Suprapubic skin (tissue), 4 donors: ENCODE measurements around the gene EVX1. TPM values are rescaled to one million over a fixed set of nuclear protein-coding genes. Genes with fewer than 3 reads are reported as not detected.

ENCODE experiments used
- DNase-seq, 2 donors: peaks; one replicate each; pipeline ENCODE4 v3.0.0-alpha.2; 2019; ENCODE audit warnings: low spot score in 2 of 2
- H3K27ac ChIP-seq: fragments of 200-600 bp; sonication (generic); one replicate; pipeline ENCODE4 v1.5.1; 2019
- H3K27me3 ChIP-seq: fragments of 200-600 bp; sonication (generic); one replicate; pipeline ENCODE4 v1.5.1; 2019
- H3K36me3 ChIP-seq: fragments of 200-600 bp; sonication (generic); one replicate; pipeline ENCODE4 v1.5.1; 2019
- H3K4me1 ChIP-seq: fragments of 200-600 bp; sonication (generic); one replicate; pipeline ENCODE4 v1.5.1; 2019
- H3K4me3 ChIP-seq: fragments of 200-600 bp; sonication (generic); one replicate; pipeline ENCODE4 v1.5.1; 2019; ENCODE audit warnings: mild to moderate bottlenecking
- H3K9me3 ChIP-seq: fragments of 200-600 bp; sonication (generic); one replicate; pipeline ENCODE4 v1.5.1; 2019
- EP300 ChIP-seq: sonication (generic); formaldehyde crosslinking; IDR thresholded peaks from one replicate; pipeline ENCODE4 v1.6.1; 2017; ENCODE audit warnings: antibody characterized with exemption
- POLR2A ChIP-seq, 2 donors: fragments of 450-650 bp; IDR thresholded peaks; one replicate each; pipeline ENCODE4 v1.6.1; 2017; ENCODE audit warnings: antibody characterized with exemption in 2 of 2, mild to moderate bottlenecking in 2 of 2, moderate library complexity in 2 of 2
- POLR2AphosphoS5 ChIP-seq, 3 donors: sonication (generic); formaldehyde crosslinking; IDR thresholded peaks; one replicate each; pipeline ENCODE4 v1.6.1; 2017; ENCODE audit warnings: antibody characterized with exemption in 3 of 3
- WGBS: methylation state at CpG from one replicate; pipeline ENCODE4 v1.1.5; 2018; 5-methylcytosine and 5-hydroxymethylcytosine counted together
- total RNA-seq, 4 donors: library from RNA; depleted of rRNA; stranded (reverse); fragments of >200 nt; gene quantifications; one replicate each; pipeline ENCODE4 v1.1.0, GENCODE V29; 2016
- TF ChIP-seq, protein P1 (sequence below), 2 donors: fragments of 200-600 bp in 1 of 2; fragments of 450-650 bp in 1 of 2; sonication (generic) in 1 of 2; IDR thresholded peaks; one replicate each; pipeline ENCODE4 v1.5.1; 2016 to 2019; ENCODE audit warnings: antibody characterized with exemption in 2 of 2, mild to moderate bottlenecking in 1 of 2, moderate library complexity in 1 of 2

Gene EVX1
- total RNA-seq, 4 donors from 2014 or later, result not detected

DNA sequence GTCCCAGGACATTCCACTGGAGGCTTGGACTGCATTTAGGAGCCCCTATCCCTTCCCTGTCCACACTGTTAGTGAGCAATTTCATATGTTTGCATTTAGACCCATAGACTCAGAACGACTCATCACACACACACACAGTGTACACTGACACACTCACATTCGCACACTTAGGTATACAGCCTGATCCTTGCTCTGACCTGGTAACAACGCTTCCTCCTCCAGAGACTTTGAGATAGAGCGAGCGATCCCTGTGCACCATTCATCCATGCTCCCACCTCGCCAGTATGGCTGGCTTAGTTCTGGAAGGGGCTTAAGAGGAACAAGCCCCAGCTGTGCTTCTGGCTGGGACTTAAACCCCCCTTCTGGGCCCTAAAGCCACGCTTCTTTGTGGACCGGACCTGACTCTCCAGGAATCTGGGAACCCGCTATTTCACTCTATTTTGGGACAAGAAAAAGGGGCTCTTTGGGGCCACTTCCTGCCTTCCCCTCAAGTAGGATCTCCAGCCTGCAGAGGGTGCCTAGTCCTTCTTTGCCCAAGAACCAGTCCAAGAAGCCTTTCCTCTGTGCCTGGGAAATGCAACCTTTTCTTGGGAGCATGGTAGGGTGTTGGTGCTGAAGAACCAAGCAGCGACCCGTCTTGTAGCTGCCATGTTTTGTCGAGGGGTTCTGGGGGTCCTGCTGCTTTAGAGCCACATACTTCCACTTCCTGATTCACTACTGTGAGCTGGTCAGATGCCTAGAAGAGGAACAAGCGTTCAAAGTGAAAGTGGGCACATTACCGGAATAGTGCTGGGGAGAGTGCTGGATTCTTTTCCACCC, 41.6 kb upstream of the EVX1 start:
- WGBS, result 24% methylated on average over 12 of the region's 14 CpGs
- peaks cover 55% of the 10 kb centered on the region for H3K4me1 ChIP-seq
- TF ChIP-seq POLR2AphosphoS5 (IDR thresholded peaks at IDR 0.05) (no peak), EP300 (no peak), POLR2A (IDR thresholded peaks at IDR 0.05) (no peak)
- TF ChIP-seq, protein P1, sequence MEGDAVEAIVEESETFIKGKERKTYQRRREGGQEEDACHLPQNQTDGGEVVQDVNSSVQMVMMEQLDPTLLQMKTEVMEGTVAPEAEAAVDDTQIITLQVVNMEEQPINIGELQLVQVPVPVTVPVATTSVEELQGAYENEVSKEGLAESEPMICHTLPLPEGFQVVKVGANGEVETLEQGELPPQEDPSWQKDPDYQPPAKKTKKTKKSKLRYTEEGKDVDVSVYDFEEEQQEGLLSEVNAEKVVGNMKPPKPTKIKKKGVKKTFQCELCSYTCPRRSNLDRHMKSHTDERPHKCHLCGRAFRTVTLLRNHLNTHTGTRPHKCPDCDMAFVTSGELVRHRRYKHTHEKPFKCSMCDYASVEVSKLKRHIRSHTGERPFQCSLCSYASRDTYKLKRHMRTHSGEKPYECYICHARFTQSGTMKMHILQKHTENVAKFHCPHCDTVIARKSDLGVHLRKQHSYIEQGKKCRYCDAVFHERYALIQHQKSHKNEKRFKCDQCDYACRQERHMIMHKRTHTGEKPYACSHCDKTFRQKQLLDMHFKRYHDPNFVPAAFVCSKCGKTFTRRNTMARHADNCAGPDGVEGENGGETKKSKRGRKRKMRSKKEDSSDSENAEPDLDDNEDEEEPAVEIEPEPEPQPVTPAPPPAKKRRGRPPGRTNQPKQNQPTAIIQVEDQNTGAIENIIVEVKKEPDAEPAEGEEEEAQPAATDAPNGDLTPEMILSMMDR (IDR thresholded peaks at IDR 0.05), result no peak
- H3K4me3 ChIP-seq, result peak overlapping the region; percentile 55
- no peaks in the 10 kb centered on the region for H3K9me3 ChIP-seq
- H3K36me3 ChIP-seq, result no peaks in the 10 kb centered on the region
- peaks cover 99% of the 10 kb centered on the region for H3K27me3 ChIP-seq
- H3K27ac ChIP-seq, result no peak overlapping the region
- DNase-seq, result peak; percentile 38 to 41

DNA sequence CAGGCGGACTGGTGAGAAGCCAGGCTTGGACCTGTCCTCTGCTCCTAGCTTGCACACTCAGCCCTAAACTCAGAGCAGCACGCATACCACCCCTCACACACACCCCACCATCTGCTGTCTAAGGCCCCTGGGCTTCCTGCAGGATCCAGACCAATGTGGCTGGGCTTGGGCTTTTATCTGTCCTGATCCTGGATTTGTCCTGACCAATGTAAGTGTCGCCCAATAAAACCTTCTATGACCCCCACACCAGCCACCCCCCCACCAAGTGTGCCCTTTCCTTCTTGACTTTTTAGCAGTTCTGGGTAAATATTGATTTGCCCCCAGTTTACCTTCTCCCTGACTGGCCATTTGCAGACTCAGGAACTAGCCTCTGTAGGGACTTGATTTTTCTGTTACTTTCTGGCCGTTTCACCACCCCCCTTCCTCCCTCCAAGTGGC, 41.0 kb upstream of the EVX1 start:
- H3K4me1 ChIP-seq, result peaks cover 52% of the 10 kb centered on the region
- H3K4me3 ChIP-seq, result peak overlapping the region; percentile 55
- WGBS, result 40% methylated on average over 4 of the region's 4 CpGs
- H3K27me3 ChIP-seq, result peaks cover 99% of the 10 kb centered on the region
- no peak for TF ChIP-seq EP300
- no peak for TF ChIP-seq POLR2A (IDR thresholded peaks at IDR 0.05)
- no peak for TF ChIP-seq POLR2AphosphoS5 (IDR thresholded peaks at IDR 0.05)
- TF ChIP-seq, protein P1 (IDR thresholded peaks at IDR 0.05), result no peak
- no peak overlapping the region for H3K27ac ChIP-seq
- no peaks in the 10 kb centered on the region for H3K36me3 ChIP-seq
- no peaks in the 10 kb centered on the region for H3K9me3 ChIP-seq
- DNase-seq, result peak in 1 of 2 donors; percentile 67

DNA sequence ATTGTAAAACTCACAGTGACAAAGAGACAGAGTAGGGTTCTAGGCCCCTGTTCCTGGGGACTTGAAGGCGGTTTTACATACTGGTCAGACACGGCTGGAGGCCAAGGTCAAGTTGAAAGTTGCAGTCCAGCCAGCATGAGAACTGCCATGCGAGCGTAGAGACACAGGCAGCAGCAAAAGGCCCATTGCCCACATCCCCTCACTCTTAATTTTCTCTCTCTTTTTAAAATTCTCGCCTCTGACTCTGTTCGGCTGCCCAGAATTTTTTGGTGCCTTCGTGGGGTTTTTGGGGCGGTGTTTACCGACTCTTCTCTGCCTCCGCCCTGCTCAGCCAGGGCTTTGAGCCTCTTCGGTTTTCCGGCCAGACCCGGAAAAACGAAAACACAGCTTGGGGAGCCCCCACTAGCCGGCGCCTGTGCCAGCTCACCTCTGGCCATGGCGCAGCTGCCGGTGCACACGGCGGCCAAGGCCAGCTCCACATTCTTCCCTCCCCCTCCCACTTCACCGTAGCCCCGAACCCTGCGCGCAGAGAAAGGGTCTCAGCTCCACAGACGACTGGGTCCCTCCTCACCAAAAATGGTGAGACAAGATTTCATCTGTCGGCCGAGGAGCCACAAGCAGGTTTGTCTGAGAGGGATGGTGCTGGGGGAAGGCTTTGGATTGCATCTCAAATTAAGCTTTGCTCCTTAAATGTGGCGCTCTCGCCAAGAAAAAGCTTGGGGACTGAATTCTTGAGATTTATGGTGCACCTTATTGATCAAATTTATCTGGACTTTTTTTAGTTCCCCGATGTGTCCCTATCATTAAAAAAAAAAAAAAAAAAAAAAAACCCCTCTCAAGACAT, 40.4 kb upstream of the EVX1 start:
- H3K27ac ChIP-seq, result no peak overlapping the region
- peak in 1 of 2 donors; percentile 65 for DNase-seq
- 38% methylated on average over 16 of the region's 30 CpGs for WGBS
- H3K27me3 ChIP-seq, result peaks cover 99% of the 10 kb centered on the region
- H3K9me3 ChIP-seq, result no peaks in the 10 kb centered on the region
- H3K4me1 ChIP-seq, result peaks cover 52% of the 10 kb centered on the region
- TF ChIP-seq EP300 (no peak), POLR2A (IDR thresholded peaks at IDR 0.05) (no peak), POLR2AphosphoS5 (IDR thresholded peaks at IDR 0.05) (no peak)
- TF ChIP-seq, protein P1 (IDR thresholded peaks at IDR 0.05), result no peak
- no peaks in the 10 kb centered on the region for H3K36me3 ChIP-seq
- no peak overlapping the region for H3K4me3 ChIP-seq

DNA sequence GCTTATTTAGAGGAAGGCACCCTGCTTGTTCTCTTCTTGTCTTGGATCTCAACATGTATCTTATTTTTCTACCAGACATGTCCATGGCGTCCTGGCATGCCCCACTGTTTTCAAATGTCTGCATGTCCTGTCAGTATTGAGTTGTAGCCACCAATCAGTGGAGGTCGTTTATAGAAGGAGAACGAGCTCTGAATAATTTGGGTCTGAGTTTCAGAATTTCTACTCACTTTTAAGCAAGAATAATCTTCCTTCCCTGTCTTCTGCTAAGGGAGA, 39.8 kb upstream of the EVX1 start:
- Histone ChIP-seq H3K27ac (no peak overlapping the region), H3K27me3 (peaks cover 99% of the 10 kb centered on the region), H3K4me3 (no peak overlapping the region), H3K4me1 (peaks cover 51% of the 10 kb centered on the region), H3K36me3 (no peaks in the 10 kb centered on the region), H3K9me3 (no peaks in the 10 kb centered on the region)
- TF ChIP-seq, protein P1 (IDR thresholded peaks at IDR 0.05), result no peak
- no peak for TF ChIP-seq EP300
- WGBS, result 39% methylated on average over 3 of the region's 3 CpGs
- no peak for DNase-seq

DNA sequence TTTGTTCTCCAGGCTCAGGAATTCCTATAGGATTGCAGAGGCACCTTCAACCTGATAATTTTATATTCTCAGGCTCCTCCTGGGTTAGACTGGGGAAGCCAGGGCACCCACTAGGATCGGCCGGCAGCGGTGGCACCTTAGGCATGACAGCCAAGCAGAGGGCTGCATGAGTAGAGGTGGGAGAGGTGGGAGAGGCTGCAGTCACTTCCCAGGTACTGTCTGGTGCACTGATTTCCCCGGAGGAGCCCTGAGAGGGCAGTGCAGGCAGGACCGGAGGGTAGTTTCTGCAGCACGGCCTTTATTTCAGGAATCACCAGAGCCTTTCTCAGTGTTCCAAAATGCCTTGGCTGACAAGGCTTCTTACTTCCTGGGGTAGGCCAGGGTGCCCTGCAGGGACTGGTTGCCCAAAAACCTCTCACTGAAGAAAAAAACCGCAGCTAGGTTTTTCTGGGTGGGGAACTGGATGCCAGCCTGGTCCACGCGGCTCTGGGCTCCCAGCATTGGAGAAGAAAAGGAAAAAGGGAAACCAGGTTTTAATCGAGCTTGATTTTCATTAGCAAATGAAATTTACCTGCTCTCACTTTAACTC, 39.1 kb upstream of the EVX1 start:
- no peak overlapping the region for H3K27ac ChIP-seq
- DNase-seq, result peak in 1 of 2 donors; percentile 48

More for the DNA sequence above, 39.1 kb upstream of the EVX1 start:
- peaks cover 44% of the 10 kb centered on the region for H3K4me1 ChIP-seq
- WGBS, result 48% methylated on average over 10 of the region's 10 CpGs
- H3K27me3 ChIP-seq, result peaks cover 99% of the 10 kb centered on the region
- no peaks in the 10 kb centered on the region for H3K9me3 ChIP-seq
- TF ChIP-seq, protein P1 (IDR thresholded peaks at IDR 0.05), result no peak
- TF ChIP-seq POLR2AphosphoS5 (IDR thresholded peaks at IDR 0.05) (no peak), EP300 (no peak), POLR2A (IDR thresholded peaks at IDR 0.05) (no peak)
- no peaks in the 10 kb centered on the region for H3K36me3 ChIP-seq
- no peak overlapping the region for H3K4me3 ChIP-seq
